Right renal cortex interstitium (tissue), 3 donors: ENCODE measurements around the gene SLC9C2. TPM values are rescaled to one million over a fixed set of nuclear protein-coding genes. Genes with fewer than 3 reads are reported as not detected.
"Not testable (repeated sequence)": the region's sequence is repeated elsewhere in the genome, so short reads cannot be mapped to it uniquely, and the experiment has no call there.

Experiments used
- DNase-seq, 3 donors: peaks; one replicate each; pipeline ENCODE4 v3.0.0-alpha.2; 2013; ENCODE audit warnings: low read depth in 3 of 3, low spot score in 2 of 3
- polyA plus RNA-seq, 3 donors: library from polyadenylated mRNA; unstranded; fragments of 120-200 nt; gene quantifications; one replicate each; pipeline ENCODE4 v1.2.1, GENCODE V29; 2013; ENCODE audit not compliant: insufficient read length in 3 of 3

Gene SLC9C2
- polyA plus RNA-seq, 3 donors = 0.06 to 0.31 (median 0.13) TPM

GRCh38 chr1:173488001-173488400 lies 114.9 kb downstream of the SLC9C2 start:
- no peak for DNase-seq

DNA sequence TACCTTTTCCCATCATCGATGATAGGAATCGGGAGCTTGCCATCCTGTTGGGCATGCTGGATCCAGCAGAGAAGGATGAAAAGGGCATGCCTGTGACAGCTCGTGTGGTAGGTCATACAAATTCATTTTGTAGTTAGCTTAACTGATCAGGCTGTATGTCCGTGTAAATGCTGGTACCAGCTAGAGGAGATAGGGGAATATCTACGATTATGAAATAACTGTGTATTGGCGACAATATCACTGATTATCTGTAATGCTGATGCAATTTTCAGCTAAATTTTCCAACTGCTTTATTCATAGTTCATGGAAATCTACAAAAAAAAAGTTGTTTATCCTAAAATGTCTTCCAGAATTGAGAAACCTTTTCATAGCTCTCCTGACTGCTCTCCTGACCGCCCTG lies 117.5 kb downstream of the SLC9C2 start:
- DNase-seq = no peak

GRCh38 chr1:173484276-173484675 lies 118.6 kb downstream of the SLC9C2 start:
- no peak for DNase-seq

DNA sequence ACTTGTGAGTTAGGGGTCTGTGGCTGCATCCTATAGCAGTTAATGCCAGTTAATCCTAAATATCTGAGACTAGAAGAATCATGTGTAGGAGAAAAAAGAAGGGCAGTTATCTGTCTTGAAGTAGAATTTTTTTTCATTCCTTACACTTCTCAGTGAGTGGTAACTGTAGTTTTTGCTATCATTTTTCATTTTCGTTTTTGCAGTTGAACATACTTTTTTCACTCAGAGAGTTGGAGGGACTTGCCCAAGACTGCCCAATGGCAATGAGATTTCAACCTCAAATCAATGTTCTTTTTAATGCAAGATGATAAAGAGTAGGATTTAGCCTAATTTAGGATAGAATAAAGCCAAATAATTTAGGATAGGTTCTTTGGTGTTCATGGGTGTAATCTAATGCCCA lies 120.2 kb downstream of the SLC9C2 start:
- no peak for DNase-seq

GRCh38 chr1:173481195-173481772 lies 121.6 kb downstream of the SLC9C2 start:
- DNase-seq = no peak

DNA sequence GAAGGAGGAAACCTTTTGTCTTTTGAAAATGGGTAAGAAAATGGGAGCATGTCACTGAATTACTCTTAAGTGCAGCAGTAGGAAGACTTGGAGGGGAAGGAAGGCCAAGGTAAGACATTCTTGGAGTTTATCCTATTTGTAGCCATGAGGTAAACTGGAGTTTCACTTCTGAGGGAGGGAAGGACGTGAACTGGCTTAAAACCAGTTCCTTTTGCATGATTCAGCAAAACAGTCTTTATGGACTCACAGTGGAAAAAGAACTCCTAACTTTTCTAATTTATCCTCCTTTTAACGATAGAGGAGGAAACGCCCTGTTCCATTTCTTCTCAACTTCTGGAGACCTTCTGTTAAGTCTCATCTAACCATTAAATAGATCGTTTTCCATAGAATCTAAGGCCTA lies 123.2 kb downstream of the SLC9C2 start:
- DNase-seq = no peak

- peak in 2 of 3 donors; percentile 25 to 54 for DNase-seq
Observed at GRCh38 chr1:173478094-173478674, 124.7 kb downstream of the SLC9C2 start.

- peak; percentile 33 to 72 (median 55) for DNase-seq
Observed at GRCh38 chr1:173477286-173478093, 125.4 kb downstream of the SLC9C2 start, which contains the start of gene PRDX6. PRDX6 (plus strand) TSS chr1:173477335; CDS start chr1:173477398, 63 bp downstream.

DNA sequence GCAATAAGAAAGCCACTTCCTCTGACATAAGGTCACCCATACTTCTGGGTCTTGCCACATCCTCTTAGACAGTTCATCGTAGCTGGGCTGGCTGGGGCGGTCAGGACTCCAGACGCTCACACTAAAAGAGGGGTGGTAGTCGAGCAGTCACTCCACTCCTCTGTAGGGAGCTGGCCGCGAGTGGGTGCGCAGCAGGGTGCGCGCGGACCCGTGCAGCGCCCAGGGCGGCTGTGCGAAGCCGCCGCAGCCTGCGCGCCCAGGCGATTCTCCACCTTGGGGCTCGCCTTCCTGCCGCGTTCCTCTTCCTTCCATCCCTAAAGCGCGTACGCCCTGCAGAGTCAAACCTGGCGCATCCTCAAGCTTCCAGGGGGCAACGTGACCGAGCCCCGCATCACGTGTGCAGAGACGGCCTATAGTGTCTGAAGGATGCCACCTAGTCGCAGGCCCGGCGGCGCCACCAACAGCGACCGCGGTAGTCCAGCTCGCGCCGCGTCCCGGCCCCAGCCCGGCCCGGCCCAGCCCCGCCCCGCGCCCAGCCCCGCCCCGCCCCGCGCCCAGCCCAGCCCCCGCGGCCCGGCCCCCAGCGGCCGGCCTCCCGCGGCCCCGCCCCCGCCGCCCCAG lies 126.1 kb downstream of the SLC9C2 start:
- peak; percentile 66 to 69 (median 67) for DNase-seq

GRCh38 chr1:173476197-173476664 lies 126.6 kb downstream of the SLC9C2 start:
- DNase-seq = no peak

DNA sequence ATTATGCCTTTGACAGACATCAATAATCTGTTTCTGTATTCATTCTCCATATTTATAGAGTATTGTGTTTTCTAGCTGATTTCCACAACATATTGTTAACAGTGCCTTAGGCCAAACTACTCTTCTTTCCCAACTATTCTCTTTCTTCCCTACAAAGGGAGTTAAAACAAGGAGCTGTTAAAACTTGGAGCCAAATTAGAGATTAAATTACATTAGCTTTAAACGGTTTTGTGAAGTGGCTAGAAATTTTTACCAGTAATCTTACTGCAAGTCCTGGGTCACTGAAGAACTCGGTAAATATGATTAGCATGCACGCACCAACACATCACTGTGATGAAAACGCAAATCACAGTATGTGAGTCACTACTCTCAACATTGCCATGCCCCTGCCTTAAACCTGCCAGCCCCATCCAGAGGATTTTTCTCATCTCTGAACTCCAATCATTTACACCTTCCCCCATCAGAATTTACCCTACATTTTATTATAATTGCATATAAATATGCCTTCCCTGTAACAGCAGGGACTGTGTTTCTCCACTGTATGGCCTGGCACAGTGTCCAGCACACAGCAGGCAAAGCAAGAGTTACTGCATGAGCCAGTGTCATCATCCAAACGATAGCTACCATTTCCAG lies 127.2 kb downstream of the SLC9C2 start:
- no peak for DNase-seq

GRCh38 chr1:173474780-173475421 lies 128.0 kb downstream of the SLC9C2 start:
- DNase-seq = not testable (repeated sequence)

- DNase-seq = no peak
Observed at GRCh38 chr1:173474097-173474779, 128.6 kb downstream of the SLC9C2 start.

- DNase-seq = no peak
Observed at GRCh38 chr1:173473599-173474011, 129.3 kb downstream of the SLC9C2 start.

GRCh38 chr1:173470608-173471007 lies 132.3 kb downstream of the SLC9C2 start:
- no peak for DNase-seq

- DNase-seq = no peak
Observed at GRCh38 chr1:173469656-173470055, 133.2 kb downstream of the SLC9C2 start.

- DNase-seq = no peak
Observed at GRCh38 chr1:173467426-173467825, 135.4 kb downstream of the SLC9C2 start.

DNA sequence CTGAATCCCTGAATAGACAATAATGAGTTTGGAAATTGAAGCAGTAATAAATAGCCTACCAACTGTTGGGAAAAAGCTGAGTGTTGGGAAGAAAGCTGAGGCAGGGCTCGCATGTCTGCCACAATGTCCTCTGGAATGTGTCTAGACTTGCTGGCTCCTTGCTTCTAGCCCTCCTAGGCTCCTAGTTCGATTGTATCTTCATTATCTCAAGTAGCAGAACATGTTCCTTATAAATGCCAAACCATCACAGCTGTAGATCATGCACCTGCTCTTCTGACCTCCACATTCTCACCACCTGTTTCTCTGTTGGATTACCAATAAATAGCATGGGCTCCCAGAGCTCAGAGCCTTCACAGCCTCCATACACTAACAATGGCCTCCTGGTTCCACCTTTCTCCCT lies 138.7 kb downstream of the SLC9C2 start:
- not testable (repeated sequence) for DNase-seq

DNA sequence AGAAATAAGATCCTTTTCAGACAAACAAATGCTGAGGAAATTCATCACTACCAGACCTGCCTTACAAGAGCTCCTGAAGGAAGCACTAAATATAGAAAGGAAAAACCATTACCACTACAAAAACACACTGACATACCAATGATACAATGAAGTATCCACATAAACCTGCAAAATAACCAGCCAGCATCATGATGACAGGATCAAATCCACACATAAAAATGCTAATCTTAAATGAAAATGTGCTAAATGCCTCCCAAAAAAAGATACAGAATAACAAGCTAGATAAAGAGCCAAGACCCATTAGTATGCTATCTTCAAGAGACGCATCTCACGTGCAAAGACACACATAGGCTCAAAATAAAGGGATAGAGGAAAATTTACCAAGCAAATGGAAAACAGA lies 140.2 kb downstream of the SLC9C2 start:
- DNase-seq = not testable (repeated sequence)

DNA sequence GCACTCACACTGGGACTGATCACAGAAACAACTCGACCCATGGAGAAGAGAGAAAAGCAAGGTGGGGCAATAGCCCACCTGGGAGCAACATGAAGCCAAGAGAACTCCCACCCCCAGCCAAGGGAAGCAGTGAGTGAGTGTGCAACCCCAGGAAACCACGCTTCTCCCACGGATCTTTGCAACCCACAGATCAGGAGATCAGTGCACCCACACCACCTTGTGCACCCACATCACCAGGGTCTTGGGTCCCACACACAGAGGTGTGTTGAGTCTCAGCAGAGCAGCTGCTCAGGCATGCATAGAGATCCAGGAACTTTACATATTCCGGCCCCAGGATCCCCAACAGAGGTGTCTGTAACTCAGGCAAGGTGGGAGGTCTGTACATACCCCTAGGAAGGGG lies 143.0 kb downstream of the SLC9C2 start:
- no peak for DNase-seq
